ENCODE data around the gene NPL. TPM values are rescaled to one million over a fixed set of nuclear protein-coding genes. Genes with fewer than 3 reads are reported as not detected.

Gene NPL
- total and polyA plus RNA-seq, 2 of the 13 experiments (the other 11 are each of a cell fraction or from before 2014, with no cell fraction given), result 0.03 to 0.04 TPM

DNA sequence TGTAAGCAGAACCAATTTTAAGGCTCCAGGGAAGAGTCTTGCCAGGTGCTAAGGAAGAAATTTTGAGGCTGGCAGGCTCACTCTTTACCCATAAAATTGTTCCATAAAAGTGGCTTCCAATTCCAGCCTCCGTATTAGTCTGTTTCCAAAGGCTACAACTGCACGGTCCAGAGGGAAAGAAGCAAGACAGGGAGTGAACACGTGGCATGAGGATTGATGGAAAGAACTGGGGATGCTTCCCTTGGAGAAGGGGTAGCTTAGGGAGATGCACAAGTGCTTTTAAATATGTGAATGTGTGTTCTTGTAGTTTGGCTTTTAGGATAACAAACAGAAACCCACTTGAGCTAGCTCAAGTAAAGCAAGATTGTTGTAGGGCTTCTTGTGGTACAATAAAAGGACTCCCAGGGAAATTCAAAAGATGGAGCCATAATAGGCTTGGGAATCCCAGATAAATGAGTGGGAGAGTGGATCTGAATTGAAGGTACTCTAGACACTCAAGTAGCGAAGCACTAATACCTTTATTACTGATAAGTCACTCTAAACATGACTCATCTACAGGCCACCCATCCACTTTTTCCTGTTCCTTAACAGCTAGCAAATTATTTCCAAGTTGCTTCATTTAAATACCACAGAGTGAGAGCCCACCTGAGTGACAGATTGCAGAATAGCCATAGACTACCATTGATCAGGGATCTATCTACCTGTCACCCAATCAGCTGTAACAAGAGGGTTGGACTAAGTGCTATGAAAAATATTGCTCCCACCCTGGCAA lies 34.8 kb upstream of the NPL start:
- POLR2A ChIA-PET, result no interaction called here
- CTCF ChIA-PET (ENCODE audit: low intra/inter-chr PET ratio, low total read pairs), result no interaction called here
- Histone ChIP-seq H2AFZ (ENCODE audit: low read length) (no peak overlapping the region), H3K4me3 (replicated peaks in 1 of 3; ENCODE audit: insufficient read depth in 1 of 3, low read depth in 2 of 3, low read length in 3 of 3) (no peak overlapping the region), H3K79me2 (ENCODE audit: insufficient read depth, low read length) (no peaks in the 10 kb centered on the region), H3K36me3 (replicated peaks in 1 of 2; ENCODE audit: control insufficient read depth in 1 of 2, insufficient read depth in 2 of 2, low read length in 2 of 2) (no peaks in the 10 kb centered on the region), H3K4me1 (ENCODE audit: insufficient read depth, low read length) (no peaks in the 10 kb centered on the region), H3K27ac (ENCODE audit: extremely low read length, insufficient read depth, low read length) (no peak overlapping the region), H3K9ac (ENCODE audit: insufficient read depth, low read depth, low read length) (no peak overlapping the region), H3K27me3 (ENCODE audit: control insufficient read depth in 1 of 2, insufficient read depth in 2 of 2, low read length in 2 of 2) (0 out of 5 replicates have a peak, but pooled peaks cover 0 to 4% of the 10 kb centered on the region in 2 experiments), H4K20me1 (ENCODE audit: insufficient read depth, low read length) (no peaks in the 10 kb centered on the region), H3K4me2 (ENCODE audit: low read depth, low read length) (no peak overlapping the region), H3K9me3 (ENCODE audit: low read length) (no peaks in the 10 kb centered on the region)
- TF ChIP-seq ZNF550 (CRISPR knock-in tag; IDR thresholded peaks at IDR 0.05; ENCODE audit: borderline replicate concordance) (no peak), ZNF460 (CRISPR knock-in tag; IDR thresholded peaks at IDR 0.05; ENCODE audit: borderline replicate concordance) (no peak), MXD1 (CRISPR knock-in tag; IDR thresholded peaks at IDR 0.05) (no peak), ZNF768 (CRISPR knock-in tag; IDR thresholded peaks at IDR 0.05) (no peak)
- TF ChIP-seq, protein P1, sequence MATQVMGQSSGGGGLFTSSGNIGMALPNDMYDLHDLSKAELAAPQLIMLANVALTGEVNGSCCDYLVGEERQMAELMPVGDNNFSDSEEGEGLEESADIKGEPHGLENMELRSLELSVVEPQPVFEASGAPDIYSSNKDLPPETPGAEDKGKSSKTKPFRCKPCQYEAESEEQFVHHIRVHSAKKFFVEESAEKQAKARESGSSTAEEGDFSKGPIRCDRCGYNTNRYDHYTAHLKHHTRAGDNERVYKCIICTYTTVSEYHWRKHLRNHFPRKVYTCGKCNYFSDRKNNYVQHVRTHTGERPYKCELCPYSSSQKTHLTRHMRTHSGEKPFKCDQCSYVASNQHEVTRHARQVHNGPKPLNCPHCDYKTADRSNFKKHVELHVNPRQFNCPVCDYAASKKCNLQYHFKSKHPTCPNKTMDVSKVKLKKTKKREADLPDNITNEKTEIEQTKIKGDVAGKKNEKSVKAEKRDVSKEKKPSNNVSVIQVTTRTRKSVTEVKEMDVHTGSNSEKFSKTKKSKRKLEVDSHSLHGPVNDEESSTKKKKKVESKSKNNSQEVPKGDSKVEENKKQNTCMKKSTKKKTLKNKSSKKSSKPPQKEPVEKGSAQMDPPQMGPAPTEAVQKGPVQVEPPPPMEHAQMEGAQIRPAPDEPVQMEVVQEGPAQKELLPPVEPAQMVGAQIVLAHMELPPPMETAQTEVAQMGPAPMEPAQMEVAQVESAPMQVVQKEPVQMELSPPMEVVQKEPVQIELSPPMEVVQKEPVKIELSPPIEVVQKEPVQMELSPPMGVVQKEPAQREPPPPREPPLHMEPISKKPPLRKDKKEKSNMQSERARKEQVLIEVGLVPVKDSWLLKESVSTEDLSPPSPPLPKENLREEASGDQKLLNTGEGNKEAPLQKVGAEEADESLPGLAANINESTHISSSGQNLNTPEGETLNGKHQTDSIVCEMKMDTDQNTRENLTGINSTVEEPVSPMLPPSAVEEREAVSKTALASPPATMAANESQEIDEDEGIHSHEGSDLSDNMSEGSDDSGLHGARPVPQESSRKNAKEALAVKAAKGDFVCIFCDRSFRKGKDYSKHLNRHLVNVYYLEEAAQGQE (IDR thresholded peaks at IDR 0.05; ENCODE audit: borderline replicate concordance in 1 of 2, low read depth in 1 of 2, low read length in 2 of 2), result no peak
- WGBS (ENCODE audit: low lambda C conversion rate), result 32% methylated on average over 4 of the region's 4 CpGs
- FAIRE-seq, result no peak
- no peak for DNase-seq (ENCODE audit: low spot score)
- in situ Hi-C loops (cut with HindIII; ENCODE audit: extremely low pct_ligation_motif_present, low pct_unique_long_range_greater_than_20kb) (no loop called here), intact Hi-C loops (cut with micrococcal nuclease; ENCODE audit: unreplicated experiment) (no loop called here)
- no TSS peak for BruUV-seq (replicated peaks)
- no peak for ATAC-seq

All from HepG2 (cell line).